ENCODE results near the gene SPATA6L. TPM values are rescaled to one million over a fixed set of nuclear protein-coding genes. Genes with fewer than 3 reads are reported as not detected.
A peak's percentile ranks its signal among the peaks of the same experiment; 100 is the strongest.

The SPATA6L gene
- total and polyA plus RNA-seq, 2 of the 13 experiments (the other 11 are each of a cell fraction or from before 2014, with no cell fraction given): 1.1 to 1.9 TPM

DNA sequence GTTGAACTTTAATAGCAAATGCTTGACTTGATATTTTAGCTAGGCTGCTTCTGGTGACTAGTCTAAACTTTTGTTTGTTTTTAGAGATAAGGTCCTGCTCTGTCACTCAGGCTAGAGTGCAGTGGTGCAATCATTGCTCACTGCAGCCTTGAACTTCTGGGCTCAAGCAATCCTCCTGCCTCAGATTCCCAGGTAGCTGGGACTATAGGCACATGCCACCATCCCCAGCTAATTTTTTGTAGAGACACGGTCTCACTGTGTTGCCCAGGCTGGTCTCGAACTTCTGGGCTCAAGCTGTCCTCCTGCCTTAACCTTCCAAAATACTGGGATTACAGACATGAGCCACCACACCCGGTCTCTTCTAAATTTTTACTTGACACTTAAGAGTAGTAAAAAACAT is 33.8 kb upstream of the SPATA6L start (continued):
- TF ChIP-seq THYN1 (CRISPR knock-in tag; IDR thresholded peaks at IDR 0.05; ENCODE audit: borderline replicate concordance, low read depth) (no peak), TCF7L2 (IDR thresholded peaks at IDR 0.05; ENCODE audit: low read depth, low read length) (no peak), ELF3 (CRISPR knock-in tag; IDR thresholded peaks at IDR 0.05) (peak; percentile 35; the same call in 1 of the 2 replicates), IKZF5 (CRISPR knock-in tag; IDR thresholded peaks at IDR 0.05) (peak; percentile 85), CREB1 (IDR thresholded peaks at IDR 0.05) (no peak), CREB1 (CRISPR knock-in tag; IDR thresholded peaks at IDR 0.05) (no peak), ZNF546 (CRISPR knock-in tag; conservative IDR thresholded peaks at IDR 0.05) (no peak), ZBTB34 (CRISPR knock-in tag; IDR thresholded peaks at IDR 0.05) (no peak), ZNF460 (CRISPR knock-in tag; IDR thresholded peaks at IDR 0.05; ENCODE audit: borderline replicate concordance) (no peak), ZNF83 (CRISPR knock-in tag; IDR thresholded peaks at IDR 0.05; ENCODE audit: borderline replicate concordance) (no peak), FOXC1 (CRISPR knock-in tag; IDR thresholded peaks at IDR 0.05; ENCODE audit: borderline replicate concordance) (no peak), MAF1 (CRISPR knock-in tag; IDR thresholded peaks at IDR 0.05; ENCODE audit: borderline replicate concordance) (no peak), TGIF2 (CRISPR knock-in tag; IDR thresholded peaks at IDR 0.05) (no peak), ZNF75D (CRISPR knock-in tag; IDR thresholded peaks at IDR 0.05; ENCODE audit: borderline replicate concordance) (no peak), ZBTB38 (CRISPR knock-in tag; IDR thresholded peaks at IDR 0.05) (no peak), SIN3A (IDR thresholded peaks at IDR 0.05; ENCODE audit: borderline replicate concordance, low read depth, low read length) (no peak), ATF6 (CRISPR knock-in tag; conservative IDR thresholded peaks at IDR 0.05) (no peak), ADNP (CRISPR knock-in tag; IDR thresholded peaks at IDR 0.05) (peak; percentile 75; the same call in 1 of the 2 replicates)
- TF ChIP-seq, protein P1, sequence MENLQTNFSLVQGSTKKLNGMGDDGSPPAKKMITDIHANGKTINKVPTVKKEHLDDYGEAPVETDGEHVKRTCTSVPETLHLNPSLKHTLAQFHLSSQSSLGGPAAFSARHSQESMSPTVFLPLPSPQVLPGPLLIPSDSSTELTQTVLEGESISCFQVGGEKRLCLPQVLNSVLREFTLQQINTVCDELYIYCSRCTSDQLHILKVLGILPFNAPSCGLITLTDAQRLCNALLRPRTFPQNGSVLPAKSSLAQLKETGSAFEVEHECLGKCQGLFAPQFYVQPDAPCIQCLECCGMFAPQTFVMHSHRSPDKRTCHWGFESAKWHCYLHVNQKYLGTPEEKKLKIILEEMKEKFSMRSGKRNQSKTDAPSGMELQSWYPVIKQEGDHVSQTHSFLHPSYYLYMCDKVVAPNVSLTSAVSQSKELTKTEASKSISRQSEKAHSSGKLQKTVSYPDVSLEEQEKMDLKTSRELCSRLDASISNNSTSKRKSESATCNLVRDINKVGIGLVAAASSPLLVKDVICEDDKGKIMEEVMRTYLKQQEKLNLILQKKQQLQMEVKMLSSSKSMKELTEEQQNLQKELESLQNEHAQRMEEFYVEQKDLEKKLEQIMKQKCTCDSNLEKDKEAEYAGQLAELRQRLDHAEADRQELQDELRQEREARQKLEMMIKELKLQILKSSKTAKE (CRISPR knock-in tag; IDR thresholded peaks at IDR 0.05; ENCODE audit: borderline replicate concordance): no peak; the same call in 1 of the 2 replicates
- TF ChIP-seq, protein P2, sequence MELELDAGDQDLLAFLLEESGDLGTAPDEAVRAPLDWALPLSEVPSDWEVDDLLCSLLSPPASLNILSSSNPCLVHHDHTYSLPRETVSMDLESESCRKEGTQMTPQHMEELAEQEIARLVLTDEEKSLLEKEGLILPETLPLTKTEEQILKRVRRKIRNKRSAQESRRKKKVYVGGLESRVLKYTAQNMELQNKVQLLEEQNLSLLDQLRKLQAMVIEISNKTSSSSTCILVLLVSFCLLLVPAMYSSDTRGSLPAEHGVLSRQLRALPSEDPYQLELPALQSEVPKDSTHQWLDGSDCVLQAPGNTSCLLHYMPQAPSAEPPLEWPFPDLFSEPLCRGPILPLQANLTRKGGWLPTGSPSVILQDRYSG (CRISPR knock-in tag; IDR thresholded peaks at IDR 0.05): no peak
- TF ChIP-seq, protein P3, sequence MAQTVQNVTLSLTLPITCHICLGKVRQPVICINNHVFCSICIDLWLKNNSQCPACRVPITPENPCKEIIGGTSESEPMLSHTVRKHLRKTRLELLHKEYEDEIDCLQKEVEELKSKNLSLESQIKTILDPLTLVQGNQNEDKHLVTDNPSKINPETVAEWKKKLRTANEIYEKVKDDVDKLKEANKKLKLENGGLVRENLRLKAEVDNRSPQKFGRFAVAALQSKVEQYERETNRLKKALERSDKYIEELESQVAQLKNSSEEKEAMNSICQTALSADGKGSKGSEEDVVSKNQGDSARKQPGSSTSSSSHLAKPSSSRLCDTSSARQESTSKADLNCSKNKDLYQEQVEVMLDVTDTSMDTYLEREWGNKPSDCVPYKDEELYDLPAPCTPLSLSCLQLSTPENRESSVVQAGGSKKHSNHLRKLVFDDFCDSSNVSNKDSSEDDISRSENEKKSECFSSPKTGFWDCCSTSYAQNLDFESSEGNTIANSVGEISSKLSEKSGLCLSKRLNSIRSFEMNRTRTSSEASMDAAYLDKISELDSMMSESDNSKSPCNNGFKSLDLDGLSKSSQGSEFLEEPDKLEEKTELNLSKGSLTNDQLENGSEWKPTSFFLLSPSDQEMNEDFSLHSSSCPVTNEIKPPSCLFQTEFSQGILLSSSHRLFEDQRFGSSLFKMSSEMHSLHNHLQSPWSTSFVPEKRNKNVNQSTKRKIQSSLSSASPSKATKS (CRISPR knock-in tag; IDR thresholded peaks at IDR 0.05): no peak

Data from HepG2 (cell line).